GM18868 (cell line): ENCODE results near the gene SLCO2A1.
"Not testable (repeated sequence)": the region's sequence is repeated elsewhere in the genome, so short reads cannot be mapped to it uniquely, and the experiment has no call there.

Source experiments
- ATAC-seq: cut with Tn5 transposase; IDR thresholded peaks from one replicate; pipeline ENCODE4 v1.9.1; 2021; ENCODE audit warnings: mild to moderate bottlenecking, moderate library complexity; ENCODE audit not compliant: unreplicated experiment

Gene SLCO2A1

DNA sequence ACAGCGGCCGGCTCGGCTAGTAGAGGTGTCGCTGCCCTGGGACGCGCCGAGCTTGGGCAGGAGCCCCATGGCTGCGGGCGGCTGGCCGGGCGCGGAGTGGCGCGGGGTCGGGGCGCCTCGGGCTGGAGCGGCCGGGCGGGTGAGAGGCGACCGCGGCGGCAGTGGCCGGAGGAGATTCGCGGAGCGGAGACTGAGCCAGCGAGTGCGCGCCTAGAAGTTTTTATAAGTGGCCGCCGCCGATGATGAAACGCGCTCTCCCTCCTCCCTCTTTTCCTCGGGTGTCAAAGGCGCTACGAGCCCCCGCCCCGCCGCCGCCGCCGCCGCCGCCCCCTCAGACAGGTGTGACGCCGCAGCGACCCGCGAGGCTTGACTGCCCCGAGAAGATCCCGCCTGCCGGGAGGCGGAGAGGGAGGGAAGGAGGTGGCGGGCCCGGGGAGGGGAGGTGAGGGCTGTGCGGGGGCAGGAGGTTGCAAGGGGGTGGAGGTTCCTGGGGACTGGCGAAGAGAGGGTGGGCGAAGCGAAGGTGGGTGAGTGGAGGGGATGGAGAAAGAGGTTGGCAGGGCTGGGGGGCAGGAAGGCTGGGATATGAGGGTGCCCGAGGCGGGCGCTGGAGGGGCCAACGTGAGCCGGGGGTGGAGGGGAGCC is at the start of gene SLCO2A1:
TSS of gene SLCO2A1 (minus strand) at position 192 of the 645 bp plus-strand sequence. CDS start at position 69, 123 bp downstream.
- no peak for ATAC-seq

GRCh38 chr3:134079111-134079547 is 49.4 kb upstream of the SLCO2A1 start:
- no peak for ATAC-seq

DNA sequence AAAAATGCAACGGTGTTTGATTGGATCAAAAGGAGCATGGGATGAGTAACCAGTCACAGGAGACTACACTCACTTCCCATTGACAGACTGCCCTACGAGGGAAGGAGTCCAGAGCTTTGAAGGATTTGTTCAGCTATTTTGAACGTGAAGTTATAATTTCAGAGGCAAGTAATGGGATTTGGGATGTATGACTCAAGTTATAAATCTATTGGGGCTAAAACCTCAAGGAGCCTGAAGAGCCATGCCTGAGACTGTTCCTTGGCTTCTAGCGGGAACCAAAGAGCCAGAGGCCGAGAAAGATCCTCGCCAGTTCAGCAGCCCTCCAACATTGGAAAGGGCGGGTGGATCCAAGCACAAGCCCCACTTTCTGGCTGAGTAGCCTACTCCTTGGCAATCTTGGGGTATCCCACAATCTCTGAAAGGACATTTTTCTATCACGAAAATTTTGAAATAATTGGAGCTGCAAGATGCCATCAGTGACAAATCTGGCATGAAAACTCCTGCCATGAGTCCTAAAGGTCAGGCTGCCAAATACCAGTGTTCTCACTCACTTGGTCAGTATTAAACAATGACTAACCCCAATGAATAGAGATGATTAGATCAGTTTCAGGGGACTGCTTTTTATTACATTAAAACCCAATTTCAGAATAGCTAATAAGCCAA is 48.6 kb upstream of the SLCO2A1 start:
- ATAC-seq, result no peak

GRCh38 chr3:134077649-134078161 is 48.0 kb upstream of the SLCO2A1 start:
- no peak for ATAC-seq

DNA sequence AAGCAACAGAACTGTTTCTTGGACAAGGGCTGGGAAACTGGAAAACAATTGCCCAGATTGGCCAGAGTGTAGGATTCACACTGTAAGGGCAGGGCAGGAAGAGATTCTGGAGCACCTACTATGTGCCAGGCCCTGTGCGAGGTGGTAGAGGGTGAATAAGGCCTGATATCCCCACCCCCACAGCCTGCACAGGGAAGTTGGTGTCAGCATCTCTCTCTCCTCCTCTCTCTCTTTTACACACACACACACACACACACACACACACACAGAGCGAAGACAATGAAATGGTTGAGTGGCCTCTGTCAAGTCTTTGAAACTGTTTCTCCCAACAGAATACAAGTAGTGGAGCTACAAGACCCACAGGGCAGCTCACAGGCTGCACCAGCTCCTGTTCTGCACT is 47.1 kb upstream of the SLCO2A1 start:
- ATAC-seq, result no peak

- ATAC-seq, result no peak
Measured at GRCh38 chr3:134075846-134076245, 46.1 kb upstream of the SLCO2A1 start.

GRCh38 chr3:134075568-134075825 is 45.8 kb upstream of the SLCO2A1 start:
- no peak for ATAC-seq

DNA sequence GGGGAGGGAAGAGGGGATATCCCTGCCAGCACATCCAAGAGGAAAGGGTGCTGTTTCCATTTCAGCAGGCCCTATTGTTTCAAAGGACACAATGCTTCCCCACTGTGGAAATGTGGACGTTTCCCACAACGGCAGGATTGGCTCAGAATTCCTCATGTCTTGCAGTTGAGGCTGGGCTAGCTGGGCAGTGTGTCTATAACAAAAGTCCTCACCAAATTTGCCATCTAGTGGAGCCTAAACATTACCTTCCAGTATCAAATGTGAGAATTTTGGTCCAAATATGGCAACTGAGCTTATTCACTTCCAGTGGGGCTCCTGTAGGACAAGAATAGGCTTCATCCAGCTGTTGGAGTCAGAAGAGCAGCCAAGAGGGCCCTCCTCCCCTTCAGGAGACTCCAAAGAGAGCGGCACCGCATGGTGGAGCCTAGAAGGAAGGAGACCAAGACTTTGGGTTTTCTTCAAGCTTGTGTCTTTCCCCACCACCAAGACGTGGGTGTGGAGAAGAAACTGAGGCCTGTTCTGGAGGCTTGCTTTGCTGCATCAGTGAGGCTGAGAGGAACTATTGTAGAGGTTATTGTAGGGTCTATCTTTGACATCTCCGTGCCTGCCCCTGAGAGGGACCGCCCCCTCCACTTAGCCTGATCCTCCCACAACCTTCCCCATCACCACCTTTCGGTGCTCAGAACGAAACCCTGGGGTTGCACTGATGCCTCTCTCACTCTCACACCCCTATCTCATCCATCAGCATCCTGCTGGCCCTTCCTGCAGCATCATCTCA is 45.3 kb upstream of the SLCO2A1 start:
- ATAC-seq, result no peak

GRCh38 chr3:134074001-134074789 is 44.5 kb upstream of the SLCO2A1 start:
- ATAC-seq, result no peak

DNA sequence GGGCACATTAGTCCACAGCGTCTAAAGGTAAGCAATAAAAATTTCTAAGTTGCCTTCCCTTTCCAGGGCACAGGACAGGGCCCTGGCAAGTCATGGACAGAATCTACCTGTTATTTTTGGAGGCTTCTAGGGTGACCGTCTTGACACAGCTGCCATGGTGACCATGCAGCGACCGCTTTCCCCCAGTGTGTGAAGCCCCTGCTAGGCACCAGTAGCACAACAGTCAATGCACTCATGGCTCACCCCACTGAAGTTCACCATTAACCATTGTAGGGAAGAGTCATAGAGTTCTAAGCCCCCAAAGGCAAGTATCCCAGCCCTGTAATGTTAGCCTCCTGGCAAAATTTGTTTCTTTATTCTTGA is 43.8 kb upstream of the SLCO2A1 start:
- no peak for ATAC-seq

GRCh38 chr3:134072881-134073582 is 43.3 kb upstream of the SLCO2A1 start:
- no peak for ATAC-seq

- not testable (repeated sequence) for ATAC-seq
Measured at GRCh38 chr3:134070281-134070680, 40.6 kb upstream of the SLCO2A1 start.

DNA sequence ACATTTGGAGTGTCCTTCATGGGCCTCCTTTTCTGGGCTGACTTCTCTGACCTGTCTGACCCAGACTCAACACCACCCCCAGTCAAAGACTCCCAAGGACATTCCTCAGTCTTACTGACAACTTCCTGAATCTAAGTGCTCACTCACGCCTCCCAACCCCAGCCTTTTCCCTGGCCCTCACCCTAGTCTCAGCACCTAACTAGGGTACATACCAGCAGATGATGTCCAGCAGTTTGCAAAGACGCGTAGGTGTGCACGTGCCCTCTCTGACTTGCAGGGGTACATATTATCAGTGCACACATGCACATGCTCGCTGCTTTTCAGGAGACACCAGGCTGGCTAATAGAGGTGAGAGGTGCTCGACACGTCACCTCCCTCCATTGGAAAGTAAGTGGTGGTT is 38.7 kb upstream of the SLCO2A1 start:
- ATAC-seq, result no peak

DNA sequence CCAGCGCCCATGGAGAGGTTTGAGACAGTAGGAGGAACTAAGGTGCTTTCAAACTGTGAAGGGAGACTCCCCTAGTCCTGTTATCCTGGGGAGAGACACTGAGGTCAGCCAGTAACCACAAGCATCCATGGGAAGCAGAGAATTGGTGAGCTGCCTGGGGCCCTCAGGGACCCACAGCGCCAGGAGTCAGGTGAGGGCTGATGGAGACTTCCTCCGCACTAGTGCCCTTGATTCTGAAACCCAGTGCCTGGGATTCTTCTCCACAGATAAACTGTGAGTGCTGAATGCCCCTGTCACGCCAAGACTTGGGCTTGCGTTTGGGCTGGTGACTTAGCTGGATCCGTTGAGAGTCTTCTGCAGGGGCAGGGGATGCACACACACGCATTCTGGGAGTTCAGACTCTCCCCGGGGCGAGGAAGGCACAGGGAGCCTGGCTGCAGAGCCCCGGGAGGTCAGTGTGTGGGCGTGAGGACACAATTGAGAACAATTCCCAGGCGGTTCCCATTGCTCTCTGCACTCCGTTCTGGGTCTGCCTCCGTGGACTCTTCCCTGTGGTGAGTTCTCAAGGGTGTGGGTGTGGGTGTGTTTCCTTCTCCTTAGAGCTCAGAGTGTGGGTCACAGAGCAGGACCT is 37.9 kb upstream of the SLCO2A1 start:
- ATAC-seq, result no peak

- ATAC-seq, result no peak
Measured at GRCh38 chr3:134066651-134067530, 37.2 kb upstream of the SLCO2A1 start.

DNA sequence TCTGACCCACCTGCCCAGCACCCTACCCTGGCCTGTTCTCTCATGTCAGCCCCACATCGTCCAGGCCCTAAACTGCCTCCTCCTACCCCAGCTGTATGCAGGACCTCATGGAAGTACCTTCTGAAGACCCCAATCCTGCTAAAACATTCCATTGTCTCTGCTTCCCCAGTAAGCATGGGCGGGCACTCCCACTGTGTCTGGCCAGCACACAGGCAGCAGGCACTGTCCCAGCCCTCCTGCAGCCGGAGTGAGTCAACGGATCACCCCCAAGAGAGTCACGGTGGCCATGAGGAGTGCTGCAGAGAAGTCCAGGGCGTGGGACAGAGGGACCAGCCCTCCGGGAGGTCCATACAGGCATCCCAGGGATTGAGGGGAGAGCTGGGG is 36.4 kb upstream of the SLCO2A1 start:
- no peak for ATAC-seq

DNA sequence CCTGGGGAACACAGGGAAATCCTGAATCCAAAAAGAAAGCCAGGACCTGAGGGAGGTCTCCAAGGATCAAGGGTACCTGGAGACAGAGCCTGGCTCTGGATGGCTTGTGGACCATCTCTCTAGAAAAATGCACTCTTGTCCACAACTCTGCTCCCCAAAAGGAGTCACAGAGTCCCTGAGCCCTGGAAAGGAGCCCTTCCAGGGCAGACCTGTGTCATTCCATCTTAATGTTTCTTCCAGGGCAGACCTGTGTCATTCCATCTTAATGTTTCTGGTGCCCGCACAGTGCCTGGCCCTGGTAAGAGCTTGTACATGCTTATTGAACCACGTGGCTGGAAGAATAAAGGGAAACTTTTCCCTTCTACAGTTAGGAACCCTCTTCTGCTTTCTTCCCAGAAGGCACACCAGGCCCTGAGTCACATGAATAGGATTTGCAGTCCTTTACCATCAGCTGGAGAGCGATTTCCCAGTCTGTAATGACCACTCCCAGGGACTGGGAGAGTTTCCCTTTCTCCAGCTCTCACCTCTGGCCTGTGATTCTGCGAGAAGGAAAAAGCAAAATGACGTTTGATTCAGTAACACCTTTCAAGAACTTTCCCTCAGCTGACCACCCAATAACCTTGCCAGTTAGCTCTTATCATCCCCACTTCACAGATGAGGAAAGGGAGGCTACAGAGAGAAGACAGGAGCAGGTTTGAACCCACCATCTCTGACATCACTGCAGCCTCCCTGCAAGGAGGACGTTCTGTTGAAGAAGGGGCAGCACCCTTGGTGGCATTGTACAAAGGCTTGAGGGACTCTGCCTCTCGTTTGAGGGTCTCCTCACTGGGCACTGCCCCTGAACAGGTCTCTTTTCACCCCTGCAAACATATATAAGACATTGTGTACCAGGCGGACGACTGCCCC is 35.8 kb upstream of the SLCO2A1 start:
- ATAC-seq, result no peak

DNA sequence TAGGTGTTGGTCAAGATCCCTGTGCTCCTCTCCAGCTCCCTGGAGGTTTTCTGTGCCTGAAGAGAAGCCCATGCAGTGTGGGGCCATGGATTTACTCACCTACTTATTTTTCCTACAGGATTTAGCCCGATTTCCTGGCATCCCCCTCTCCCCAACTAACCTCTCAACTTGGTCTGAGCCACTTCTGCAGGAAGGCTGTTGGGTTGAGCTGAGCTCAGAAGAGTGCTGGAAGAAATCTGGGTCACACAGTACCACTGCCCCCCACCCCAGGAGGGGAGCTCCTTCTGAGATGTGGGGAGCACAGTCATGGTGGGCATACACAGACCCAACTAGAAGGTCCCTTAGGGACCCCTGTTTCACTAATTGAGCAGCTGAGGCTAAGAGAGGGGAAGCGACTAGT is 34.4 kb upstream of the SLCO2A1 start:
- no peak for ATAC-seq
